Measurements from ENCODE around the gene SLC5A1. TPM values are rescaled to one million over a fixed set of nuclear protein-coding genes. Genes with fewer than 3 reads are reported as not detected.

Gene SLC5A1
- total RNA-seq = not detected in 2 replicates
- long read RNA-seq = 0 reads

- H3K27me3 Mint-ChIP-seq = peaks cover 19% of the 10 kb centered on the region
- TF ChIP-seq CTCF (IDR thresholded peaks at IDR 0.05; ENCODE audit: unreplicated experiment) = no peak
- no peak for DNase-seq (ENCODE audit: low spot score, unreplicated experiment)
Measured at GRCh38 chr22:32042924-32043323, at the start of gene SLC5A1. SLC5A1 (plus strand) TSS chr22:32043261; CDS start chr22:32043282, 21 bp downstream.

DNA sequence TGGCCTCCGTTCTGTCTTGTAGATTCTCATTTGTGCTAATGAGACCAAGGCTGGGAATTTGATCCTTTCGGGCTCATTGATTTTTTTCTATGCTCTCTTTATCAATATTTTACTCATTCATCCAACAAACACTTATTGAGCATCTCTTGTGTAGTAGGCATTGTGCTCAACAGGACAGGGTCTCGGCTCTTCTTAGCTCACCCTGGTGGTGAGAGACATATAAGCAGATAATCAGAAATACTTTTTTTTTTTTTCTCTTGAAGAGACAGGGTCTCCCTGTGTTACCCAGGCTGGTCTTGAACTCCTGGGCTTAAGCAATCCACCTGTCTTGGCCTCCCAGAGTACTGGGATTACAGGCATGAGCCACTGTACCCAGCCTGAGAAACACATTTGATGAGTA, 48.0 kb upstream of the SLC5A1 start:
- Mint-ChIP-seq H3K27me3 (peaks cover 12% of the 10 kb centered on the region), H3K4me1 (ENCODE audit: low read depth) (no peaks in the 10 kb centered on the region), H3K27ac (no peak overlapping the region), H3K9me3 (ENCODE audit: low read depth) (no peaks in the 10 kb centered on the region), H3K4me3 (ENCODE audit: low read depth) (no peak overlapping the region), H3K36me3 (ENCODE audit: insufficient read depth) (no peaks in the 10 kb centered on the region)
- no peak for DNase-seq (ENCODE audit: low spot score, unreplicated experiment)
- peak; percentile 33 for TF ChIP-seq CTCF (IDR thresholded peaks at IDR 0.05; ENCODE audit: unreplicated experiment)

More at GRCh38 chr22:32042924-32043323, at the start of gene SLC5A1:
- Mint-ChIP-seq H3K36me3 (ENCODE audit: insufficient read depth) (no peaks in the 10 kb centered on the region), H3K4me1 (ENCODE audit: low read depth) (no peaks in the 10 kb centered on the region), H3K4me3 (ENCODE audit: low read depth) (no peak within 1 kb of the TSS), H3K9me3 (ENCODE audit: low read depth) (no peaks in the 10 kb centered on the region), H3K27ac (no peak within 1 kb of the TSS)

DNA sequence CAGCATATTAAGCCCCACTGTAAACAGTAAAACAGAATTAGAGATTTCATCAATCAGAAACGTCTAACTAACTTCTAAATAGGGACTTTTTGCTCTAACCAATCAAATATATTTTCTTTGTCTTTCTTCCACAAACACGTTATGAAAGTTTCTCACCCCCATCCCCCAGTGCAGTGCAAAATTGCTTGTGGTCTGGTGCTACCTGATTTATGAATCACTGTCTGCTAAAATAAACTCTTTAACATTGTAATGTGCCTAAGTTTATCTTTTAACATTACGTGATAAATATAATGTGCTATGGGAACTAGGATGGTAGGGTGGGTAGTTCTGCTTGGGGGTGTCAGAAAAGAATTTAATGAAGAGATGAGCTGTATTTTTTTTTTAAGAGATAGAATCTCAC, 47.3 kb upstream of the SLC5A1 start:
- Mint-ChIP-seq H3K4me1 (ENCODE audit: low read depth) (peaks cover 3% of the 10 kb centered on the region), H3K27ac (no peak overlapping the region), H3K4me3 (ENCODE audit: low read depth) (no peak overlapping the region), H3K27me3 (peaks cover 7% of the 10 kb centered on the region), H3K9me3 (ENCODE audit: low read depth) (no peaks in the 10 kb centered on the region), H3K36me3 (ENCODE audit: insufficient read depth) (no peaks in the 10 kb centered on the region)
- no peak for DNase-seq (ENCODE audit: low spot score, unreplicated experiment)
- no peak for TF ChIP-seq CTCF (IDR thresholded peaks at IDR 0.05; ENCODE audit: unreplicated experiment)

DNA sequence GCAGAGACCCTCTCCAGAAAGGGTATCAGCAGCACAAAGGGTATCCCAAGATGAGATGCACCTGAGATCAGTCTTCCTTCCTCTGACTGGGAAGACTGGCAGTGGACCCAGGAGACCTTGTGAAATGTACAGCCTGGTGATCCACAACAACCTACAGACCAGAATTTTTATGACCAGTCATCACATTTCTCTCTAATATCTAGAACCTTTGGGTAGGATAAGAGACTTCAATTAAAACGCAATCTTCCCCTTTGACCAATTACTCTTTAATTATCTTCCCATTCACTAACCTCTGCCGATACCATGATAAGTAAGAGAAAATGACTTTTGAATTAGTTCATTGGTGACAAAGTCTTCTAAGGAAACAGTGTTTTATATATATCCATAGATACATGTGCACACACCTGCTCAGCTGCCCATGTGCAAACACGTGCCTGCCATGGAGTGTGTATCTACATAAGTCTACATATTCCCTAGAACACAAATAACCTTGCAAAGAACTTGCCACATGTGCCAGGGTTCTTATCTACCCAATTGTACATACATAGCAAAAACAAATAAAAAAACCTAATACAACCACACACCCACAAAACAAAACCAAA, 44.2 kb upstream of the SLC5A1 start:
- TF ChIP-seq CTCF (IDR thresholded peaks at IDR 0.05; ENCODE audit: unreplicated experiment) = no peak
- H3K9me3 Mint-ChIP-seq (ENCODE audit: low read depth) = no peaks in the 10 kb centered on the region
- H3K27ac Mint-ChIP-seq = no peak overlapping the region
- no peaks in the 10 kb centered on the region for H3K36me3 Mint-ChIP-seq (ENCODE audit: insufficient read depth)
- no peak overlapping the region for H3K4me3 Mint-ChIP-seq (ENCODE audit: low read depth)
- peaks cover 3% of the 10 kb centered on the region for H3K4me1 Mint-ChIP-seq (ENCODE audit: low read depth)
- no peak for DNase-seq (ENCODE audit: low spot score, unreplicated experiment)
- H3K27me3 Mint-ChIP-seq = peaks cover 7% of the 10 kb centered on the region

GRCh38 chr22:32000181-32000580, 42.9 kb upstream of the SLC5A1 start:
- Mint-ChIP-seq H3K27me3 (peaks cover 7% of the 10 kb centered on the region), H3K27ac (no peak overlapping the region), H3K4me1 (ENCODE audit: low read depth) (peaks cover 3% of the 10 kb centered on the region), H3K4me3 (ENCODE audit: low read depth) (no peak overlapping the region), H3K9me3 (ENCODE audit: low read depth) (no peaks in the 10 kb centered on the region), H3K36me3 (ENCODE audit: insufficient read depth) (no peaks in the 10 kb centered on the region)
- no peak for TF ChIP-seq CTCF (IDR thresholded peaks at IDR 0.05; ENCODE audit: unreplicated experiment)
- DNase-seq (ENCODE audit: low spot score, unreplicated experiment) = no peak
